A204.1 (cell line): Measurements from ENCODE around the gene LCE3A.
"Not testable (repeated sequence)": the region's sequence is repeated elsewhere in the genome, so short reads cannot be mapped to it uniquely, and the experiment has no call there.

ENCODE experiments used
- FAIRE-seq: peaks from 2 replicates; lab custom pipeline; 2012; peaks lifted over from hg19 to GRCh38; lab: Jason Lieb, UNC

LCE3A gene

GRCh38 chr1:152622803-152623202 is at the start of gene LCE3A:
Gene LCE3A, minus strand, starts transcription at chr1:152623103. Its CDS starts 0 bp downstream, at chr1:152623103.
- FAIRE-seq, result no peak

GRCh38 chr1:152667648-152668047 is 44.7 kb upstream of the LCE3A start:
- no peak for FAIRE-seq

- FAIRE-seq, result not testable (repeated sequence)
These were observed 43.3 kb upstream of the LCE3A start for GRCh38 chr1:152666171-152666570.

GRCh38 chr1:152663098-152663497 is 40.2 kb upstream of the LCE3A start, which contains the start of gene LCE2D:
Gene LCE2D, plus strand, starts transcription at chr1:152663380. Its CDS starts 726 bp downstream, at chr1:152664106.
- no peak for FAIRE-seq

- FAIRE-seq, result no peak
These were observed 35.7 kb upstream of the LCE3A start for GRCh38 chr1:152658649-152659048.

- FAIRE-seq, result no peak
These were observed 34.8 kb upstream of the LCE3A start for GRCh38 chr1:152657677-152658076.

- FAIRE-seq, result no peak
These were observed 33.6 kb upstream of the LCE3A start for GRCh38 chr1:152656459-152656858.

- peak; percentile 53 for FAIRE-seq
These were observed 31.2 kb upstream of the LCE3A start for GRCh38 chr1:152654110-152654509.

GRCh38 chr1:152646656-152647055 is 23.8 kb upstream of the LCE3A start:
- FAIRE-seq, result no peak

GRCh38 chr1:152645146-152645545 is 22.2 kb upstream of the LCE3A start:
- no peak for FAIRE-seq

- FAIRE-seq, result no peak
These were observed 21.0 kb upstream of the LCE3A start for GRCh38 chr1:152643945-152644344.

GRCh38 chr1:152640351-152640750 is 17.4 kb upstream of the LCE3A start:
- FAIRE-seq, result no peak

GRCh38 chr1:152630596-152630995 is 7.7 kb upstream of the LCE3A start:
- no peak for FAIRE-seq

GRCh38 chr1:152626744-152627143 is 3.8 kb upstream of the LCE3A start:
- no peak for FAIRE-seq

- FAIRE-seq, result no peak
These were observed 421 bp upstream of the LCE3A start for GRCh38 chr1:152623203-152623844.

GRCh38 chr1:152621993-152622392 is 910 bp downstream of the LCE3A start:
- no peak for FAIRE-seq

- FAIRE-seq, result no peak
These were observed 9.4 kb downstream of the LCE3A start, which contains the start of gene LCE3B for GRCh38 chr1:152613511-152613910. Gene LCE3B, plus strand, starts transcription at chr1:152613811. Its CDS starts 0 bp downstream, at chr1:152613811.

GRCh38 chr1:152599934-152600333 is 23.0 kb downstream of the LCE3A start, which contains the start of gene LCE3C:
Gene LCE3C, plus strand, starts transcription at chr1:152600234. Its CDS starts 498 bp downstream, at chr1:152600732.
- FAIRE-seq, result no peak

GRCh38 chr1:152596986-152597385 is 25.9 kb downstream of the LCE3A start:
- no peak for FAIRE-seq

GRCh38 chr1:152585586-152585985 is 37.3 kb downstream of the LCE3A start:
- no peak for FAIRE-seq

- FAIRE-seq, result no peak
These were observed 40.3 kb downstream of the LCE3A start for GRCh38 chr1:152582647-152583046.

- FAIRE-seq, result no peak
These were observed 42.5 kb downstream of the LCE3A start, which contains the start of gene LCE3D for GRCh38 chr1:152580433-152580832. Gene LCE3D, minus strand, starts transcription at chr1:152580516. Its CDS starts 580 bp downstream, at chr1:152579936.

GRCh38 chr1:152579526-152579925 is 43.4 kb downstream of the LCE3A start:
- not testable (repeated sequence) for FAIRE-seq

- FAIRE-seq, result no peak
These were observed 45.7 kb downstream of the LCE3A start for GRCh38 chr1:152577168-152577567.
